GM21723 (cell line): ENCODE data around the gene DNAJC22.

Source experiments
- ATAC-seq: cut with Tn5 transposase; IDR thresholded peaks from one replicate; pipeline ENCODE4 v1.9.1; 2021; ENCODE audit warnings: mild to moderate bottlenecking, moderate library complexity; ENCODE audit not compliant: unreplicated experiment

DNAJC22 gene

GRCh38 chr12:49342914-49343731 is 3.6 kb upstream of the DNAJC22 start:
- no peak for ATAC-seq

DNA sequence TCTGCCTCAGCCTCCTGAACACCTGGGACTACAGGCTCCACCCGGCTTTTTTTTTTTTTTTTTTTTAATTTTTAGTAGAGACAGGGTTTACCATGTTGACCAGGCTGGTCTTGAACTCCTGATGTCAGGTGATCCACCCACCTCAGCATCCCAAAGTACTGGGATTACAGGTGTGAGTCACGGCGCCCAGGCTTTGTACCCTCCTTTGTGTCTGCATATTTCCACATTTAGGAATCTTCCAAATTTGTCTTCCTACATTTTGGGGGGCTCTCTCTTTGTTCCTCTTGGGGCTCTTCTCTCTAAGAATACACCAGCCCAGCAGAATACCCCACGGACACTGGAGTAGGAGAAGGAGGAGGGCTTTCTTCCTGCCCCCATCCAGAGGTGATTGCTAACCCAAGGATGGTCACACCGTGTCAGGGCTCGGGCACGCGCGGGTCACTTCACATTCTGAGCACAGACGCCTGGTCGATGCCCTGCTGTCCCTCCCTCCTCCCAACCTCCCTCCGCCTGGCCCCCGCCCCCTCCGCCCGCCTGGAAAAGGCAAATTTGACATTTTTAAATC is 2.1 kb upstream of the DNAJC22 start:
- ATAC-seq = no peak

DNA sequence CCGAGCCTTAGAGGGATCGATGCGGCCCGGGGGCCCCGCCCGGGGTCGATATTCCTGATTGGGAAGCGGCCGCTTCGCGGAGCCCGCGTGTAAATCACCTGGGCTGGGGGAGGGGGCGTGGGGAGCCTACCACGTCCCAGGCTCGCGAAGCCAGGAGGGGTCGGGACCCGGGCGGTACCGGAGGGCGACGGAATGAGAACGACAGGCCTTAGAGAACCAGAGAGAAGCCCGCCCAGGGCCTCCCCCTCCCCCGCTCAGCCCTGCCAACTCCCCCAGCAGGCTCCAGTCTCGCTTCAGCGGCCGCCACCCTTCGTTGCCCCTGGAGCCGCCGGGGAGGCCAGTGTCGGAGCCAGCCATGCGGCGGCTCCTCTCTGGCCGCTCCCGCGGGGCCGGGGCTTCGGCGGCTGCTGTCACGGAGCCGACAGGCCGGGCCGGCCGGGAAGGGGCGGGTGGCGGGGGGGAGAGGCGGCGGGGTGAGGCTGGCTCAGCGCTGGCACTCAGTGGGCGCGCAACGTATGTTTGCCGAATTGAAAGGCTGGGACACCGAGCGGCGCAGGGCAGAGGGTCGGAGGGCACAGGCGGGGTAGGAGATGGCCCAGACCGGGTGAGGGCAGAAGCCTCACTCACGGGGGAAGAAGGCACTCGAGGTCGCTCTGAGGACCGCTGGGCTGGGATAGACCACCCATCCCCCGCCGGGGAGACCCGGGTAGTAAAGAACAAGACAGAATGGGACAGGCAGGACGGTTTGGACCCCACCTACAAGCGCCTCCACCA is 1.4 kb upstream of the DNAJC22 start:
- peak; percentile 35 for ATAC-seq

GRCh38 chr12:49345825-49346658 is 646 bp upstream of the DNAJC22 start:
- ATAC-seq = no peak

GRCh38 chr12:49347311-49348193 is 864 bp downstream of the DNAJC22 start:
- peak; percentile 57 for ATAC-seq

GRCh38 chr12:49348781-49349180 is 2.1 kb downstream of the DNAJC22 start:
- ATAC-seq = no peak

DNA sequence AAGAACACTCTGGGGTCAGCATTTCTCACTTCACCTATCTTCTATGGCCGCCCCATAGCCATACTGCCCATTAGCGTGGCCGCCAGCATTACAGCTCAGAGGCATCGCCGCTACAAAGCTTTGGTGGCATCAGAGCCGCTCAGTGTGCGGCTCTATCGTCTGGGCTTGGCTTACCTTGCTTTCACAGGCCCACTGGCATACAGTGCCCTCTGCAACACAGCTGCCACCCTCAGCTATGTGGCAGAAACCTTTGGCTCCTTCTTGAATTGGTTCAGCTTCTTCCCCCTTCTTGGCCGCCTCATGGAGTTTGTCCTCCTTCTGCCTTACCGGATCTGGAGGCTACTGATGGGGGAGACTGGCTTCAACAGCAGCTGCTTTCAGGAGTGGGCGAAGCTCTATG is 2.6 kb downstream of the DNAJC22 start:
- ATAC-seq = no peak

DNA sequence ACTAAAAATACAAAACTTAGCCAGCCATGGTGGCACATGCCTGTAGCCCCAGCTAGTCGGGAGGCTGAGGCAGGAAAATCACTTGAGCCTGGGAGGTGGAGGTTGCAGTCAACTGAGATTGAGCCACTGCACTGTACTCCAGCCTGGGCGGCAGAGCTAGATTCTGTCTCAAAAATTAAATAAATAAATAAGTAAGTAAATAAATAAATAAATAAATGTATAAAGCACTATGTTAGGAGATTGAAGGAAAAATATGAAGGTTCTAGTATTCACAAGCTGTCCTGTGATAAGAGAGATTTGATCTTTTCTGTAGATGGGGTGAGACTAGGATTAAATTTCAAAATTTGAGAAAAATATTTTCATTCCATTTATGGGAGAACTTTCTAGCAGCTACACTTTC is 5.7 kb downstream of the DNAJC22 start:
- ATAC-seq = no peak

DNA sequence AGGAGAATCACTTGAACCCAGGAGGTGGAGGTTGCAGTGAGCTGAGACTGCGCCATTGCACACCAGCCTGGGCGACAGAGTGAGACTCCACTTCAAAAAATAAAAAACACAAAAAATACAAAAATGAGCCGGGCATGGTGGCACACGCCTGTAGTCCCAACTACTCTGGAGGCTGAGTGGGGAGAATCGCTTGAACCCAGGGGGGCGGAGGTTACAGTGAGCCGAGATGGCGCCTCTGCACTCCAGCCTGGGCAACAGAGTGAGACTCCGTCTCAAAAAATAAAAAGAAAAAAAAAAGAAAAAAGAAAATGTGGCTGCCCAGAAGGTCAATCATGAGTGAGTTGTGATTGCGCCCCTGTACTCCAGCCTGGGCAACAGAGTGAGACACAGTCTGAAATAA is 9.2 kb downstream of the DNAJC22 start:
- ATAC-seq = no peak

DNA sequence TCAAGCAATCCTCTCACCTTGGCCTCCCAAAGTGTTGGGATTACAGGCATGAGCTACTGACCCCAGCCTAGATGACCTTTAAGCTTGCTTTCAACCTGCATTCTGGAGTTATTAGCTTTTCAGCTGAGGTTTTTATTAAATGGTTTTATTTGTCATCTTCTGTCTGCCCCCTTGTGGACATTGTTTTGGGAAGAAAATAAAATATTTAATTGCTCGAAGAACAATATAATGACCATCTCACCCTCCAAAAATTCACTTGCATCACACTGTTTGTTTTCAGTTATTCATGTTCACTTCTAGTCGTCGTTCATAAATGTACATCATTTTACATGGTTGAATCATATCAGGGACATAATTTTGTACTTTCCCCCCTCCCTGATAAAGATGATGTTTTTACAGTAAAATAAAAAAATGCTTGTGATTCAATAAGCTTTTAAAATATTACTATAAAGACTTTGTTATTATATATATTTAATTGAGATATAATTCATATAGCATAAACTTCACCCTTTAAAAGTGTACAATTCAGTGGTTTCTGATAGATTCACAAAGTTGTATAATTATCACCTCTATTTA is 10.5 kb downstream of the DNAJC22 start:
- ATAC-seq = no peak

DNA sequence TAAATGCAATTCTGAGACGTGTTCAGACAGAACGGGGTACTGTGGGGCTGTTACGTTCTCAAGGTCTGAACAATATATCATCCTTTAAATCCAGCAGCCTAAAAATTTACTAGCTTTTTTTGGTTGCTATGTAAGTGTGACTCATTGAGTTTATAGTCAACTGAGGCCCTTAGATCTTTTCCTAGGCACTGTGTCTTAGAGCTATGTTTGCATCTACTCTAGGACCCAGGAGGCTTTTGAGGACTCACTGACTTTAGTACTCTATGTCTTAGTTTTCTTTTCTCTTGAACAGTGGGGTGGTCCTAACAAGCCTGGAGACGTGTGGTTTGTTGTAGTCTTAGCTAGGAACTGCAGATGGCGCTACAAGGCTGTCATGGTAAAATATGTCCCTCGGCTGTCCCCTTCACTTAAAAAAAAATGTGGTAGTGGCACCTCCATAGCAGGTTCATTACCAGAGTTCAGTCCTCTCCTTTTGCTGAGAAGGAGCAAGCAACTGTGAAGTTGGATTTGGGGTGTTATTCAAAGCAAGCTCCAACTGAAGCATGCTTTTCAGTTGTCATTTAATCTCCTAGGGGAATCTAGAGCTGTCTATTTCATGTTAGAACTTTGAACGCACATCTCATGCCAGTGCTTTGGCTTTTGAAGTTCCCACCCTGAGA is 11.9 kb downstream of the DNAJC22 start:
- ATAC-seq = peak; percentile 72

GRCh38 chr12:49359671-49360070 is 13.0 kb downstream of the DNAJC22 start:
- ATAC-seq = no peak

DNA sequence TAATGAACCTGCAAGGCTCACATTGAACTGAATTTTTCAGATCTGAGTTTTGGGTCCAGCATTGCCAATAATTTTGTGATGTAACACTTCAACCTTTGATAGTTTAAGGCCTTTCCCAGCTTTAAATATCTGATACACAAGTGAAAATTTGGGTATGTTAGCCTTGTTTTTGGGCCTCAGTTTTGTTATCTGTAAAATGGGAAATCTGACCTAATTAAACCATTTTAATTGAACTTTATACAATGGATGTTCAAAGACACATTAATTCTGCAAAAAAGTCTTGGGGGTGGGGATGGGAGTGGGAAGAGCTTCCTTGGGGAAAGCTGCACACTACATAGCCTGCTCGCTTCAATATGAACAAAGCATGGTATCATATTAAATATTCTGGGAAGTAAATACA is 15.4 kb downstream of the DNAJC22 start:
- ATAC-seq = no peak

DNA sequence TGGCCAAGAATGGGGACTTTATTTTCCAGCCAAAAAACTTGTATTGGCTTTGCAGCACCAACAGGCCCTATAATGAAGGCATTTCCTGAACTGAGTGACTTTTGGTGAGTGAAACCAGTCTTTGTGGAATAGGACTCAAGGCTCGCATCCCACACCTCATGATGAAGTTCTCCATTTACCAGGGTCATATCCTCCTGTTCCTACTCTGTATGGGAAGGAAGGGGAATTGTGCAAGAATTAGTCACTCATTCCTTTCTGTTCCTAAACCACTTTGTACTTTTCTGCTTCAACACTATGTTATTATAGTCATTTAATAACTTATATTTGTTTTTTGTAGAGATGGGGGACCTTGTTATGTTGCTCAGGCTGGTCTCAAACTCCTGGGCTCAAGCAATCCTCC is 18.3 kb downstream of the DNAJC22 start:
- no peak for ATAC-seq

DNA sequence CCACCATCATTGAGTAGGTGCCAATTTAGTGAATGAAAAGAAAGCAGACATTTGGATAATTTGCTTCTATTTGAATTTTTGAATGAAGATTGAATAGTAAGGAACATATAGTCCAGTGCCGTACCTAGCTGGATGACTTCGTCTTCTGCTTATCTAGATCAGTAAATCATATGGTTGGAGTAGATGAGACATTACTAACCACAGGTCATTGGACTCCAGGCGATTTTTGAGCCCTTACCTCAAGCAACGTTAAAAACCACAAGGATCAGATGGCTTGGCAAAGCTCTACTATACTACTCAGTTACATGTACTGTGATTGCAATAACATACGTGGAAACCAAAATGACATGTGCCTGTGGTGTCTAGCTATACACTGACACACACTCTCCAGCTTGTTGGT is 18.9 kb downstream of the DNAJC22 start:
- ATAC-seq = no peak

DNA sequence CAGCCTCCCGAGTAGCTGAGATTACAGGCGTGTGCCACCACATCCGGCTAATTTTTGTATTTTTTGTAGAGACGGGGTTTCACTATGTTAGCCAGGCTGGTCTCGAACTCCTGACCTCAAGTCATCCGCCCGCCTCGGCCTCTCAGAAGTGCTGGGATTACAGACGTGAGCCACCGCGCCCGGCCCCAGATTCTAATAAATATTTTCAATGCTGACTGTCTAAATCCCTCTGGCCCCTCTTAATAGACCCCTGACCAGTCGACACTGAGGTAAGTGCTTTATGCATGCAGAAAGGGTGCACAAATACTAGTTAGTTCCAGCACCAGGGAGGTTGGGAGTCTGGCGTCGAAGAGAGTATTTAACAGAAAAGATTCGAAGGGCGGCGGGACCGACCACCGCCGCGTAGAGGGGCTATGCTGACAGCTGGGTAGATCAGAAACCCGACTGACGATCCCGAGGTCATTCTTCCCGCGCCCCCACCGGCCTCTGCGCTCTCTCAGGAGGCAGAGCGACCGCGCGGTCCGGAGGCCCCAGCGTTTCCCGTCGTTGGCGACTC is 19.5 kb downstream of the DNAJC22 start:
- ATAC-seq = peak; percentile 16

GRCh38 chr12:49366652-49367380 is 20.1 kb downstream of the DNAJC22 start:
- ATAC-seq = peak; percentile 67
